Thyroid gland (tissue), 4 donors: Measurements from ENCODE around the gene LHPP. TPM values are rescaled to one million over a fixed set of nuclear protein-coding genes. Genes with fewer than 3 reads are reported as not detected.

ENCODE experiments used
- DNase-seq, 2 donors: peaks; one replicate each; pipeline ENCODE4 v3.0.0-alpha.2; 2019
- H3K27ac ChIP-seq, 3 donors: fragments of 200-600 bp; sonication (generic); 1 replicate in 2 of 3; 2 replicates in 1 of 3; pipeline ENCODE4 v1.5.1; 2016 to 2019; ENCODE audit warnings: mild to moderate bottlenecking in 1 of 3, moderate library complexity in 1 of 3
- H3K27me3 ChIP-seq: fragments of 200-600 bp; sonication (generic); one replicate; pipeline ENCODE4 v1.5.1; 2019
- H3K36me3 ChIP-seq, 2 donors: fragments of 200-600 bp; sonication (generic); one replicate each; pipeline ENCODE4 v1.5.1; 2016 to 2019
- H3K4me1 ChIP-seq, 2 donors: fragments of 200-600 bp; sonication (generic); one replicate each; pipeline ENCODE4 v1.5.1; 2017 to 2019
- H3K4me3 ChIP-seq, 3 donors: fragments of 200-600 bp; sonication (generic); replicated peaks in 1 of 3; 1 replicate in 2 of 3; 2 replicates in 1 of 3; pipeline ENCODE4 v1.5.1; 2016; ENCODE audit warnings: mild to moderate bottlenecking in 1 of 3
- H3K9me3 ChIP-seq: fragments of 200-600 bp; sonication (generic); one replicate; pipeline ENCODE4 v1.5.1; 2017
- POLR2A ChIP-seq, 2 donors: fragments of 450-650 bp; IDR thresholded peaks; one replicate each; pipeline ENCODE4 v1.6.1; 2017; ENCODE audit warnings: antibody characterized with exemption in 2 of 2, mild to moderate bottlenecking in 2 of 2, moderate library complexity in 1 of 2
- WGBS, 2 donors: methylation state at CpG; one replicate each; pipeline ENCODE4 v1.1.5; 2017; 5-methylcytosine and 5-hydroxymethylcytosine counted together
- intact Hi-C: fragments of 100-400 bp; cut with DNase I; formaldehyde crosslinking; loops from one replicate; pipeline ENCODE4 v1.15.1; 2023
- total RNA-seq, 4 donors: library from RNA; depleted of rRNA; stranded (reverse); fragments of >200 nt; gene quantifications; one replicate each; pipeline ENCODE4 v1.2.3, GENCODE V29; 2016
- TF ChIP-seq, protein P1 (sequence below), 6 experiments: fragments of 200-600 bp in 3 of 6; fragments of 450-650 bp in 3 of 6; sonication (generic) in 3 of 6; IDR thresholded peaks; one replicate each; pipeline ENCODE4 v1.5.1; 2016 to 2019; ENCODE audit warnings: antibody characterized with exemption in 6 of 6, mild to moderate bottlenecking in 2 of 6, inconsistent platforms in 1 of 6, moderate library complexity in 1 of 6

Gene LHPP
- total RNA-seq, 4 donors from 2014 or later = 8.3 to 69.9 (median 48.3) TPM

DNA sequence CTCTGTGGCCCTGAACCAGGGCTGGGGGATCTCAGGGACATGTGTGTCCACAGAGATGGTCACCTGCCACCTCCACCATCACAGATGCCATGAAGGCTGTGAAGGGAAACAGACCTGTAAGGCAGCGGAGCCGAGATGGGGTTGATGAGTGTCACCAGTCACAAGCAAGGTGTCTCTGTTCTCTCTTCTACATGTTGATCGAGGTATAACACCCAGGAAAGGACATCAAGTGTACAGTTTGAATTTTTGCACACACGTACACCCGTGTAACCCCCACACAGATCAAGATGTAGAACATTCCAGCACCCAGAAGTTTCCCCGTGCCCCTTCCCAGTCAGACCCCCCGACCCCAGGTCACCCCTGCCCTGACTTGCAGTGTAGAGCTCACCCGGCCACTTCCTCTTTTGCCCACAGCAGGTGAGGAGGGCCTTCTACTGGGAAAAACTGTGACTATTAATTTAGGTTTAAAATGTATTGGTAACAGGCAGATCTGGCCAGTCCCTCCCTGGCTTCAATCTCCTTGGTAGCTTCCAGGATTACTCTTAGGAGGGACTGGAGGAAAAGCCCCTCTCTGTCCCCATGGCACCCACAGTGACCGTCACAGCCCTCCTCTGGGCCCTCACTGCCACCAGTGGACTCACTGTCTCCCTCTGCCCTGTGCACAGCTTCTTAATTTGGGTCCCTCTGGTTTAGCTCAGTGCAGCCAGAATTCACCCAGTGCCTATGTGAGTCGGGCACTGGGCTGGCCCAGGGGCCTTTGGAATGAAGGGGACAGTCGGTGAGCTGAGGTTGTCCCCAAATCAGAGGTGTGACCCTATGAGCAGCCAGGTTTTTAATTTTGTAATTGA is 108.2 kb downstream of the LHPP start:
- peaks cover 10 to 17% of the 10 kb centered on the region in 2 donors for H3K4me1 ChIP-seq
- 79 to 93% methylated on average over 11 of the region's 11 CpGs for WGBS, 2 donors
- TF ChIP-seq POLR2A (IDR thresholded peaks at IDR 0.05) = no peak
- TF ChIP-seq, protein P1, sequence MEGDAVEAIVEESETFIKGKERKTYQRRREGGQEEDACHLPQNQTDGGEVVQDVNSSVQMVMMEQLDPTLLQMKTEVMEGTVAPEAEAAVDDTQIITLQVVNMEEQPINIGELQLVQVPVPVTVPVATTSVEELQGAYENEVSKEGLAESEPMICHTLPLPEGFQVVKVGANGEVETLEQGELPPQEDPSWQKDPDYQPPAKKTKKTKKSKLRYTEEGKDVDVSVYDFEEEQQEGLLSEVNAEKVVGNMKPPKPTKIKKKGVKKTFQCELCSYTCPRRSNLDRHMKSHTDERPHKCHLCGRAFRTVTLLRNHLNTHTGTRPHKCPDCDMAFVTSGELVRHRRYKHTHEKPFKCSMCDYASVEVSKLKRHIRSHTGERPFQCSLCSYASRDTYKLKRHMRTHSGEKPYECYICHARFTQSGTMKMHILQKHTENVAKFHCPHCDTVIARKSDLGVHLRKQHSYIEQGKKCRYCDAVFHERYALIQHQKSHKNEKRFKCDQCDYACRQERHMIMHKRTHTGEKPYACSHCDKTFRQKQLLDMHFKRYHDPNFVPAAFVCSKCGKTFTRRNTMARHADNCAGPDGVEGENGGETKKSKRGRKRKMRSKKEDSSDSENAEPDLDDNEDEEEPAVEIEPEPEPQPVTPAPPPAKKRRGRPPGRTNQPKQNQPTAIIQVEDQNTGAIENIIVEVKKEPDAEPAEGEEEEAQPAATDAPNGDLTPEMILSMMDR (IDR thresholded peaks at IDR 0.05) = no peak
- H3K27ac ChIP-seq = no peak overlapping the region
- intact Hi-C loops = no loop called here
- H3K9me3 ChIP-seq = no peaks in the 10 kb centered on the region
- H3K4me3 ChIP-seq = no peak overlapping the region
- no peaks in the 10 kb centered on the region for H3K27me3 ChIP-seq
- no peaks in the 10 kb centered on the region for H3K36me3 ChIP-seq
- DNase-seq = no peak

DNA sequence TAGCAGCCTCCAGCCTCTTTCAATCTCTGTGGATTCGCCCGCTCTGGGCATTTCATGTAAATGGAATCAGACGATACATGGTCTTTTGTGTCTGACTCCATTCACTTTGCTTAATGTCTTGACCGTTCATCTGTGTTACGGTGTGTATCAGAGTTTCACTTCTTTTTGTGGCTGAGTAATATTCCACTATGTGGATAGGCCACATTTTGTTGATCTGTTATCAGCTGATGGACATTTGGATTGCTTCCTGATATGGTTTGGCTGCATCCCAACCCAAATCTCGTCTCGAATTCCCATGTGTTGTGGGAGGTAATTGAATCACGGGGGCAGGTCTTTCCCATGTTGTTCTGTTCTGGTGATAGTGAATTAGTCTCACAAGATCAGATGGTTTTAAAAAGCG is 109.0 kb downstream of the LHPP start:
- 93 to 94% methylated on average over 9 of the region's 9 CpGs for WGBS, 2 donors
- no peaks in the 10 kb centered on the region for H3K36me3 ChIP-seq
- H3K4me3 ChIP-seq = no peak overlapping the region
- H3K9me3 ChIP-seq = no peaks in the 10 kb centered on the region
- TF ChIP-seq, protein P1 (IDR thresholded peaks at IDR 0.05) = no peak
- TF ChIP-seq POLR2A (IDR thresholded peaks at IDR 0.05) = no peak
- H3K27ac ChIP-seq = no peak overlapping the region
- H3K4me1 ChIP-seq = peaks cover 3 to 9% of the 10 kb centered on the region in 2 donors
- H3K27me3 ChIP-seq = no peaks in the 10 kb centered on the region
- intact Hi-C loops = no loop called here
- DNase-seq = no peak

DNA sequence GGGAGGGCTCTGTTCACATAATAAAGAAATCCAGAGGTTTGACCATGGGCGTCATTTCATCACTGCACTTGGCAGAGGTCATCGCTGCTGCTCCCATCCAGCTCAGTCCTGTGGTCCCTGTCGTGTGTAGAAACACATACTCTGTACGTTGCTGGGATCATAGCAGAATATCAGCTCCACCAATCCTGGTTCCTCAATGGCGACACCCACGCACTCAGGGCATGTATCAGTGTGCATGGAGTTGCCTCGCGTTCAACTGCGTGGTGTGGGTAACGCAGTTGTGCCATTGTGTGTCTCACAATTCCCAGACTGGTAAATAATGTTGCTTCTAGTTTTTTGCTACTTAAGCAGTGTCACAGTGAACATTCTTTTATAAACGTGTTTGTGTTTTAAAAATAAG is 111.1 kb downstream of the LHPP start:
- Histone ChIP-seq H3K27me3 (no peaks in the 10 kb centered on the region), H3K36me3 (no peaks in the 10 kb centered on the region), H3K4me3 (no peak overlapping the region), H3K4me1 (no peaks in the 10 kb centered on the region), H3K9me3 (no peaks in the 10 kb centered on the region), H3K27ac (no peak overlapping the region)
- DNase-seq = no peak
- 93% methylated on average over 11 of the region's 11 CpGs for WGBS, 2 donors
- TF ChIP-seq, protein P1 (IDR thresholded peaks at IDR 0.05) = no peak
- no peak for TF ChIP-seq POLR2A (IDR thresholded peaks at IDR 0.05)
- intact Hi-C loops = no loop called here

DNA sequence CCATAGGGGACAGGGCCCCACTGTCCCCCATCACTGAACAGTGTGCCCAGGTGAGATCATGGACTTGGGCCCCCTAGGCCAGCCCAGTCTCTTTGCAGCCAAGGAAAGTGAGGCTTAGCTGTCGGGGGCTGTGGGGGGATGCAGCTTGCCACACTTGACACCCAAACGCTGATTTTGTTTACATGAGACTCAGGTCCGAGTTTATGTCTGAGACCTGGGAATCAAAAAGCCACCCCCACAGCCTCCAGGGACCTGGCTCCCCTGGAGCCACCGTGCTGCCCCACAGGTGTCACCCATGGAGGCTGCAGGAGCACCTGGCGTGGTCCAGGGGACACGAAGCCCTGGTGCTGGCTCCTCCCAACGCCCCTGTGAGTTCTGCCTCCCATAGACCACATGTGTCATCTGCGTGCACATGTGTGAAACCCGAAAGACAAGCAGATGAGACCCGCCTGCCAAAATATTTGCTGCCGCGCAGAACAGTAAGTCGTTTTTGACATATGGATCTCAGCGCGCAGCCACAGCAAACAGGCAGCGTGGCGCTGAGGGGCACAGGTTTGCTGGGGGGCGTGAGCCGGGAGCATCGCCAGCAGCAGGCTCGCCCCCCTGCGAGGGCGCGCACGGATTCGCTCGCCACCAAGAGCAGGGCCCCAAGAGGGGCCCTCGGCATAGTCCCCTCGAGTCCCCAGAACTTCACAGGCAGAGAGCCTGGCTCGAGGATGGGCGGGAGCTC is 112.3 kb downstream of the LHPP start:
- no peak overlapping the region for H3K27ac ChIP-seq
- no peak for DNase-seq
- H3K4me1 ChIP-seq = peaks cover 0 to 6% of the 10 kb centered on the region in 2 donors
- H3K36me3 ChIP-seq = no peaks in the 10 kb centered on the region
- H3K27me3 ChIP-seq = no peaks in the 10 kb centered on the region
- 88 to 89% methylated on average over 18 to 30 of the region's 31 CpGs for WGBS, 2 donors
- no peak for TF ChIP-seq POLR2A (IDR thresholded peaks at IDR 0.05)
- TF ChIP-seq, protein P1 (IDR thresholded peaks at IDR 0.05) = no peak
- H3K9me3 ChIP-seq = no peaks in the 10 kb centered on the region
- H3K4me3 ChIP-seq = no peak overlapping the region
- intact Hi-C loops = no loop called here
